ENCODE measurements around the gene WDR75. TPM values are rescaled to one million over a fixed set of nuclear protein-coding genes. Genes with fewer than 3 reads are reported as not detected.
"Not testable (repeated sequence)": the region's sequence is repeated elsewhere in the genome, so short reads cannot be mapped to it uniquely, and the experiment has no call there.

Gene WDR75
- total and polyA plus RNA-seq, 12 donors, result 11.8 to 19.2 (median 16.6) TPM

DNA sequence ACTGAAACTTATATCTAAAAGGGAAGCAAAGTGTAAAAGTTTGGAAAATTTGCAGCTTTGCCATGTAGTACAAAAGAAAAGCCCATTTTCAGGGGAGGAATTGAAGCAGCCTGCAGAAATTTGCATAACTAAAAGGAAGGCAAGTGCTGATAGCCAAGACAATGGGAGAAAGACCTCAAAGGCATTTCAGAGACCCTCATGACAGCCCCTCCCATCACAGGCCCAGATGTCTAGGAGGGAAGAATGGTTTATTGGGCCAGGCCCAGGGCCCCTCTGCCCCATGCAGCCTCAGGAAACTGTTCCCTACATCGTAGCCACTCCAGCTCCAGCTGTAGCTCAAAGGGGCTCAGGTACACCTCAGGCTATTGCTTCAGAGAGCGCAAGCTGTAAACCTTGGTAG is 14.4 kb upstream of the WDR75 start:
- intact Hi-C loops (cut with DNase I), result no loop called here
- TF ChIP-seq, protein P1, sequence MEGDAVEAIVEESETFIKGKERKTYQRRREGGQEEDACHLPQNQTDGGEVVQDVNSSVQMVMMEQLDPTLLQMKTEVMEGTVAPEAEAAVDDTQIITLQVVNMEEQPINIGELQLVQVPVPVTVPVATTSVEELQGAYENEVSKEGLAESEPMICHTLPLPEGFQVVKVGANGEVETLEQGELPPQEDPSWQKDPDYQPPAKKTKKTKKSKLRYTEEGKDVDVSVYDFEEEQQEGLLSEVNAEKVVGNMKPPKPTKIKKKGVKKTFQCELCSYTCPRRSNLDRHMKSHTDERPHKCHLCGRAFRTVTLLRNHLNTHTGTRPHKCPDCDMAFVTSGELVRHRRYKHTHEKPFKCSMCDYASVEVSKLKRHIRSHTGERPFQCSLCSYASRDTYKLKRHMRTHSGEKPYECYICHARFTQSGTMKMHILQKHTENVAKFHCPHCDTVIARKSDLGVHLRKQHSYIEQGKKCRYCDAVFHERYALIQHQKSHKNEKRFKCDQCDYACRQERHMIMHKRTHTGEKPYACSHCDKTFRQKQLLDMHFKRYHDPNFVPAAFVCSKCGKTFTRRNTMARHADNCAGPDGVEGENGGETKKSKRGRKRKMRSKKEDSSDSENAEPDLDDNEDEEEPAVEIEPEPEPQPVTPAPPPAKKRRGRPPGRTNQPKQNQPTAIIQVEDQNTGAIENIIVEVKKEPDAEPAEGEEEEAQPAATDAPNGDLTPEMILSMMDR (IDR thresholded peaks at IDR 0.05), result no peak
- H3K4me1 ChIP-seq, result no peaks in the 10 kb centered on the region
- H3K36me3 ChIP-seq, result no peaks in the 10 kb centered on the region
- no peak overlapping the region for H3K27ac ChIP-seq
- no peaks in the 10 kb centered on the region for H3K9me3 ChIP-seq
- no peak for ATAC-seq
- H3K4me3 ChIP-seq, result no peak overlapping the region
- 95 to 96% methylated on average over 2 of the region's 2 CpGs for WGBS, 2 donors
- DNase-seq, result no peak
- no peaks in the 10 kb centered on the region for H3K27me3 ChIP-seq

DNA sequence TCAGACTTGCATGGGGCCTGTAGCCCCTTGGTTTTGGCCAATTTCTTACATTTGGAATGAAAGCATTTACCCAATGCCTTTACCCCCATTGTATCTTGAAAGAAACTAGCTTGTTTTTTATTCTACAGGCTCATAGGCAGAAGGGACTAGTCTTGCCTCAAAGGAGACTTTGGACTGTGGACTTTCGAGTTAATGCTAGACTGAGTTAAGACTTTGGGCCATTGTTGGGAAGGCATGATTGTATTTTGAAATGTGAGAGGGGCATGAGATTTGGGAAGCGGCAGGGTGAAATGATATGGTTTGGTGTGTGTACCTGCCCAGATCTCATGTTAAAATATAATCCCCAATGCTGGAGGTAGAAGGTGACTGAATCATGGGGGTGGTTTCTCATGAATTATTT is 13.4 kb upstream of the WDR75 start:
- whole genome bisulfite sequencing, 2 donors, result 98 to 99% methylated on average over 2 of the region's 2 CpGs
- Histone ChIP-seq H3K4me3 (no peak overlapping the region), H3K9me3 (no peaks in the 10 kb centered on the region), H3K27ac (no peak overlapping the region), H3K4me1 (no peaks in the 10 kb centered on the region), H3K36me3 (no peaks in the 10 kb centered on the region), H3K27me3 (no peaks in the 10 kb centered on the region)
- TF ChIP-seq, protein P1 (IDR thresholded peaks at IDR 0.05), result no peak
- DNase-seq (no peak), ATAC-seq (no peak)
- intact Hi-C loops (cut with DNase I), result no loop called here

DNA sequence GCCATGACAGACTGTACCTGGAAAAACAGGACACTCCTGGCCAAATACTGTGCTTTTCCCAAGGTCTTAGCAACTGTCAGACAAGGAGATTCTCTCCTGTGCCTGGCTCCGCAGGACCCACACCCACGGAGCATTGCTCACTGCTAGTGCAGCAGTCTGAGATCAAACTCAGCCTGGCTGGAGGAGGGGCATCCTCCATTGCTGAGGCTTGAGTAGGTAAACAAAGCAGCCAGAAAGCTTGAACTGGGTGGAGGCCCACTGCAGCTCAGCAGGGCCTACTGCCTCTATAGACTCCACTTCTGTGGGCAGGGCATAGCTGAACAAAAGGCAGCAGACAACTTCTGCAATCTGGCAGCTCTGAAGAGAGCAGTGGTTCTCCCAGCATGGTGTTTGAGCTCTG is 10.8 kb upstream of the WDR75 start:
- H3K4me3 ChIP-seq; intact Hi-C loops (cut with DNase I); DNase-seq; H3K4me1 ChIP-seq; H3K27ac ChIP-seq; ATAC-seq; H3K9me3 ChIP-seq; H3K36me3 ChIP-seq; H3K27me3 ChIP-seq: not testable (repeated sequence)
- 82 to 91% methylated on average over 2 of the region's 2 CpGs for WGBS, 2 donors

DNA sequence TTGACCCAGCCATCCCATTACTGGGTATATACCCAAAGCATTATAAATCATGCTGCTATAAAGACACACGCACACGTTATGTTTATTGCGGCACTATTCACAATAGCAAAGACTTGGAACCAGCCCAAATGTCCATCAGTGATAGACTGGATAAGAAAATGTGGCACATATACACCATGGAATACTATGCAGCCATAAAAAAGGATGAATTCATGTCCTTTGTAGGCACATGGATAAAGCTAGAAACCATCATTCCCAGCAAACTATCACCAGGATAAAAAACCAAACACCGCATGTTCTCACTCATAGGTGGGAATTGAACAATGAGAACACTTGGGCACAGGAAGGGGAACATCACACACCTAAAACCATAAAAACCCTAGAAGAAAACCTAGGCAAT is 5.5 kb upstream of the WDR75 start:
- intact Hi-C loops (cut with DNase I); DNase-seq; H3K4me1 ChIP-seq; H3K27me3 ChIP-seq; ATAC-seq; H3K27ac ChIP-seq; H3K36me3 ChIP-seq; H3K4me3 ChIP-seq; H3K9me3 ChIP-seq: not testable (repeated sequence)
- 98 to 99% methylated on average over 4 of the region's 4 CpGs for WGBS, 2 donors

DNA sequence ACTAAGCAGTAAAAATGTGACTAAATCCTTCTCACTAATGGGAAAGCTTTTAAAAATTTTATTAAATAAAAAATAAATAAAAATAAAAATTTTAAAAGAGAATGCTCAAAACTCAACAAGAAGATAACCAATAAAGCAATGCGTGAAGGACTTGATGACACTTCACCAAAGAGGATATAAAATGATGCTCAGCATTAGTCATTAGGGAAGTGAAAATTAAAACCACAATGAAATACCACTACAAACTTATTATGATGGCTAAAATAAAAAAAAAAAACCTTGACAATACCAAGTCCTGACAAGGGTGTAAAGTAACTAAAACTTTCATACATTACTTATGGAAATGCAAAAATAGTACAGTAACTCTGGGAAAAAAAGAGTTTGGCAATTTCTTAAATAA is 3.3 kb upstream of the WDR75 start:
- intact Hi-C loops (cut with DNase I), result no loop called here
- Histone ChIP-seq H3K9me3 (peaks cover 0 to 7% (median 0%) of the 10 kb centered on the region in 11 donors), H3K27me3 (no peaks in the 10 kb centered on the region), H3K4me3 (no peak overlapping the region), H3K36me3 (no peaks in the 10 kb centered on the region), H3K27ac (no peak overlapping the region), H3K4me1 (peaks cover 3 to 22% (median 17%) of the 10 kb centered on the region in 9 donors)
- no peak for ATAC-seq
- TF ChIP-seq, protein P1 (IDR thresholded peaks at IDR 0.05), result no peak
- 48 to 65% methylated on average over 1 of the region's 1 CpG for WGBS, 2 donors
- DNase-seq, result no peak

DNA sequence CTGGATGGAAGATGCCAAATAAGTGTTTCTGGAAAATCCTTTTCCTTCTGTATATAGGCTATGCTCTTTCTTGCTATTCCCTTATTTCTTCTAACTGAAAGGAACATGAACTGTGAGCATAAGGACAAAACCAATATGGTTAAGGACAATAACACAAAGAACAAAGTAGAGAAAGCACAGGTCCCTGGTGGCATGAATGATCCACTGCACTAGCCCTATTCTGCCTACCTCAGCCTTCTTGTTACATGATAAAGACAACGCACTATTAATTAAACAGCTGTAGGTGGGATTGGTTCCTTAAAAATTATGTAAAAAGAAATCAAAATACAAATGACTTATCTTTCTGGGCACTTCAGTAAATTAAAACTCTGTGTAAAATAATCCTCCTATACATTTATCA is 1.9 kb upstream of the WDR75 start:
- Histone ChIP-seq H3K27ac (no peak overlapping the region), H3K27me3 (no peaks in the 10 kb centered on the region), H3K4me3 (no peak overlapping the region), H3K4me1 (peaks cover 3 to 31% (median 25%) of the 10 kb centered on the region in 9 donors), H3K9me3 (peaks cover 0 to 7% (median 0%) of the 10 kb centered on the region in 11 donors), H3K36me3 (no peaks in the 10 kb centered on the region)
- ATAC-seq (no peak), DNase-seq (no peak)
- TF ChIP-seq, protein P1 (IDR thresholded peaks at IDR 0.05), result no peak
- WGBS, 2 donors, result 83 to 88% methylated on average over 1 of the region's 1 CpG
- intact Hi-C loops (cut with DNase I), result no loop called here
